GM12872 (cell line): ENCODE data around the gene STXBP6.

Experiments used
- TF ChIP-seq, protein P1 (sequence below): IDR thresholded peaks from 3 replicates; pipeline ENCODE4 v1.5.1; 2011; ENCODE audit warnings: low read depth, mild to moderate bottlenecking, low read length, moderate library complexity; ENCODE audit not compliant: insufficient read depth

STXBP6 gene

DNA sequence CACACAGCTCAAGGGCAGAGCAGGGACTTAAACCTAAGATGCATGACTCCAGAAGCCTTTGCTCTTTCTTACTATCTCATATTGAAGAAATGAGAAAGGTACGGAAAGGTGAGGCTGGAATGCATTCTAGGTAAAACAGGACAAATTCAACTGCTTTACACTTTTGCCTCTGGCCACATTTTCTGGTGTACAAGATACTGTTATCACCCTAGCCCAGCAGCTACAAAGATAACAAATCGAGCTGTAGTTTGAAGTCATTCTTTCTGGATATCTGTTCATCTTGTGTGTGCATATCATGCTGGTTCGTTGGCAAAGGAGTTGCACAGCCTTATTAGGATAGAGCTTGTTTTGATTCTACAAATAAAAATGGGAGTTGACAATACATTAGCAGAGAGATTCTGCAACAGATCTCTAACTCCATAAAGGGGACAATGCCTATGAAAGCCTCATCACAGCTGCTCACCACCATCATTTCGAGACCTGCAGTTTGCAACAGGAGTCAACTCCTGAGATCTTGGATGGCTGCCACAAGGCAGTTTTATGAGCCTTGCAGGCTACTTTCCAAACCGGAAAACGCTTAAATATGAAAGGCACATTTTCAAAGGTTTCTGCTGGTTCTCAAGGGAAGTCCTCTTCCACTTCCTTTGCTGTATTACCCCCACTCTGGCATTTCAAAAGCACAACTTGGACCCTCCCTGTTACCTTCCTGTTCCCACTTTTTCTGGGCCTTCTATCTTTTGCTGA is 64.9 kb downstream of the STXBP6 start:
- TF ChIP-seq, protein P1, sequence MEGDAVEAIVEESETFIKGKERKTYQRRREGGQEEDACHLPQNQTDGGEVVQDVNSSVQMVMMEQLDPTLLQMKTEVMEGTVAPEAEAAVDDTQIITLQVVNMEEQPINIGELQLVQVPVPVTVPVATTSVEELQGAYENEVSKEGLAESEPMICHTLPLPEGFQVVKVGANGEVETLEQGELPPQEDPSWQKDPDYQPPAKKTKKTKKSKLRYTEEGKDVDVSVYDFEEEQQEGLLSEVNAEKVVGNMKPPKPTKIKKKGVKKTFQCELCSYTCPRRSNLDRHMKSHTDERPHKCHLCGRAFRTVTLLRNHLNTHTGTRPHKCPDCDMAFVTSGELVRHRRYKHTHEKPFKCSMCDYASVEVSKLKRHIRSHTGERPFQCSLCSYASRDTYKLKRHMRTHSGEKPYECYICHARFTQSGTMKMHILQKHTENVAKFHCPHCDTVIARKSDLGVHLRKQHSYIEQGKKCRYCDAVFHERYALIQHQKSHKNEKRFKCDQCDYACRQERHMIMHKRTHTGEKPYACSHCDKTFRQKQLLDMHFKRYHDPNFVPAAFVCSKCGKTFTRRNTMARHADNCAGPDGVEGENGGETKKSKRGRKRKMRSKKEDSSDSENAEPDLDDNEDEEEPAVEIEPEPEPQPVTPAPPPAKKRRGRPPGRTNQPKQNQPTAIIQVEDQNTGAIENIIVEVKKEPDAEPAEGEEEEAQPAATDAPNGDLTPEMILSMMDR: no peak

DNA sequence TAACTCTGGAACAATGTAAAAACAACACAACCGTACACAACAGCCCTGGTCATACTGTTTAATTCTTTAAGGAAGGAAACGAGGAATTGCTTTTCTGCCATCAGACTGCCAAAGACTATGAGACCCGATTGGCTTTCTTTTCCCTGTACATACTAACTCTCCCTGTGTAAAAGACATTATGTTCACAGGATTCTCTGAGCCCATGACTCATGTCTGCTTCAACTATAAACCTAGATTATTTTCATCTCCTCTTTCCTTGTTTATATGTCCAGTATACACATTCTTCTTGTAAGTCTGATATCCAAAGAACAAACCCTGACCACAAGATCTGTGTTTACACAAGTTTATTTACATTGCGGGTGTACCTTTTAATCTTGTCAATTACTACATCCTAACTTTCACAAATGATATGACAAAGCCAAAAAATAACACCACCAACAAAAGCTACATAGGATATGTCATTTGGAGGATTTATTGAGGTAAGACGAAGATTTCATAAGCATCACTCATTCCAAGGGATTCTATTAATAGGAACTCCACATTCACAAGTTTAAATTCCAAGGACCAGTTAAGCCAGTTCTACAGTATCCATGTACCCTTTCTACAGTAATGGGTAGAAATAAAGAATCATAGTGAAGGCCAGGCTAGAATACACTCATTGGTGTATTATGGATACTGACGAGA is 67.3 kb downstream of the STXBP6 start:
- TF ChIP-seq, protein P1: no peak

DNA sequence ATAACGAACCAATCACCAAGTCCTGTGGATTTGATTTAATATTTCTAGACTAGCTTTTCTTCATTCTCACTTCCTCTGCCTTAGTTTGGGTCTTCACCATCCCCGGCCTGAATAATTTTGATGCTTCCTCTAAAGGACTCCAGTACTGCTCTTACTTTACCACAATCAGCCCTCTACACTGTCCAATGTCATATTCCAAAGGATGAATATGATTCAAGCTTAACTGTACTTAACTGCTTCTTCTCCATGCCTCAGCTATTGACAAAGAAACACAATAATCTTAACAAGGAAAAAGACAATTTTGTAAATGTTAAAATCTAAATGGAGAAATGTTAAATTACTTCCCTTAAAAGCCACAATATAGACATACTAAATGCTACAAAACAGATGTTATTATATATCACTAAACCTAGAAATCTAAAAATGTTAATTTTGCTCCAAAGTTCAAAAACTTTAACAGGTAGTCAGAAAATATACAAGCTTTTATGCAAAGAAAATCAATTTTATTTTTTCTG is 70.2 kb downstream of the STXBP6 start:
- TF ChIP-seq, protein P1: no peak

DNA sequence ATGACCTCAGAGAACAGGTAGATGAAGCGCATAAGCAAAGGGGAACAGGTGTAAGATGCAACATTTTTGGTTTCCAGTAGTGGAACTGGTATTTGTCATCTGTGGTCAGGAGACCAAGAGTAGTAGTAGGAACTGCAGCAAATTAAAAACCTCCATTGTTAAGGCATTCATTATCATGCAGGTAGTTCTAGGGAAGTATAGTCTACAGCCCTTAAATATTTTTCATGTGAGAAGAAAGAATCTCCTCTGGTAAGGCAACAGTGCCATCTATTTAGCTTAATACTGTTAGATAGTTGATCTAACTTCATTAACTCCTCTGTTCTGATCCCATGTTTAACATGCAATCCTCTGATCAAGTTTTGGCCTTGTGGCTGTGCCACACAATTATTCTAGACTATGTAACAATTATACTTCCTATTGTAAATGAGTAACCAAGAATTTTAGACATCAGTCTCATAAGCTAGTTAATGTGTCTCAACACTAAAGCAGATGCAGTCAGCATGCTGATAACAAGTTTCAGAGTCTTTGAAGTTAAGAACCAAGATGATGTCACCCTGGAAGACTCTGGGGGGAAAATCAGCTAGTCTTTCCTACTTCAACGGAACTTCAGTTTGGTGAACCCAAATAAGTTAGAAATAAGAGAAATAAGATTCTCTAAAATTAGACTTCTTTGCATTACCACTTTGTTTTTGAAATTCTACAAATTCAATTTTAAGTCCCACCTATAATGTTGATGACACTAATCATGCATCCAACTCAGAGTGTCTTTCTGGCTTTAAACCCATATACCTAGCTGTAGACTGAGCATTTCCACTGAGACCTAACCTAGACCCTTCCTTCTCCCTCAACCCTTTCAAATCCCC is 70.9 kb downstream of the STXBP6 start:
- TF ChIP-seq, protein P1: no peak

DNA sequence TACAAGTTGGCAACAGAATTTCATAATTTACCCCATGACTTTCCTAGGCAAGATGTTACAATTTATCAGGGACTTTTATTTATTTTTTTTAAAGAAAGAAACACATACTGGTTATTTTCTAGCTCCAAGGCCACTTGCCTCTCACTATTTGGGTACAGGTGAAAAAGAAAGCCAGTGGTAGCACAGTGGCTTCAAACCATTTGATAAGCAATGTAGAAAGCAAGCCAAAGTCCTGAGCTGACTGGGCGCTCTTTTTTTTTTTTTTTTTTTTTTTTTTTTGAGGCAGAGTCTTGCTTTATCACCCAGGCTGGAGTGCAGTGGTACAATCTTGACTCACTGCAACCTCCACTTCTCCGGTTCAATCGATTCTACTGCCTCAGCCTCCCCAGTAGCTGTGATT is 73.3 kb downstream of the STXBP6 start:
- TF ChIP-seq, protein P1: no peak

DNA sequence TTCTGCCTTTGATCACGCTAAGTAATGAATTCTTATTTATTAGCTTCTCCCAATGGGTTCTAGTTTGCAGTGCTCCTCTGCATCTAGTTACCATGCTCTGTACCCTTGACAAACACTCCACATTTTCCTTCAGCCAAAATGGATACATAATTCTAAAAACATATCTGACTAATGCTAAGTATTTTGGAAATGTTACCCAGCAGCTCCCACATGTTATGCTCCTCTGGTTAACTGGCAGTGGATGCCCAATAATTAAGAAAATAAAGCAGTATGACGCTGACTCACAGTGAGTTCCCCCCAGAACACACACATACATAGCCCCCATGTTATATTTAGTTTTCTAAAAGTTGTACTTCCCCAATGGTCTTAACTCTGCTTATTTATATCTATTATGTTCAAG is 74.6 kb downstream of the STXBP6 start:
- TF ChIP-seq, protein P1: no peak

DNA sequence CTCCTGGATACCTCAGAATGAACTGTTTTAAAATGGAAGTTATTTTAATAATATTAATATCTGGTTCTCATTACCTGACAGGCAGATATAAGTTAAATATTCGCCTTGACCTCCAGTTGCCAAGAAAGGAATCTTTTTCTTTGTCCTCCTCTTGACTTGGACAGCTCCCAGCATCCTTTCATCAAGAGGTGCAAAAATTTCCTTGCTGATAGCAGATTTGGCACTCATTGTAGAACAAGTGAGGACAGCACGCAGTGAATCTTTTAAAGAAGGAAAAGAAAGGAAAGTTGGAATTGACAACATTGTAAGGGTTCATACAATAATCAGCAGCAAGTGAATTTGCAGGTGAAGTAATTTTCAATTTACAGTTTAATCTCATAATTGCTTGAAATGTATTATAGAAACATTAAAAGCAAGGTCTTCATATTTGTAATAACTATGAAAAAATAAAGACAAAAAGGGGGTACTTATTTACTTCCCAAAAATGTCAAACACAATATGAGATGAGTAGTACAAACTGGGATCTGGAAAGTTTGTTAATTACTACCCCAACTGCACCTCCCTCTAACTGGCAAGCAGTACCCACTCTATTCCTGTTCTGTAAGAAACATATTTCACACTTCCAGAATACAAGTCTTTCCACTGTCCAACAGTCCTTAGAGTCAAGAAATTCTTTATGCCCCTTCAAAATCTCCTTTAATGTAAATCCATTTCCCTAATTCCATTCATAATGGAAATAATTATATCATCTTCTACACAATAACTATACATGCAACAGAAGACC is 75.2 kb downstream of the STXBP6 start:
- TF ChIP-seq, protein P1: no peak
